WTC11 (cell line): ENCODE measurements around the gene PLIN4. TPM values are rescaled to one million over a fixed set of nuclear protein-coding genes. Genes with fewer than 3 reads are reported as not detected.

Source experiments
- ATAC-seq: fragments of 200-7000 bp; cut with Tn5 transposase; 2 replicates; pipeline ENCODE4 v1.10.0; 2021; ENCODE audit warnings: mild to moderate bottlenecking, moderate library complexity
- CTCF ChIA-PET: fragments of 300-600 bp; sonication (Branson Sonifier 250); formaldehyde crosslinking; loops from one replicate; lab custom pipeline; 2021; ENCODE audit warnings: antibody characterized with exemption; lab: Charles Lee
- POLR2A ChIA-PET: fragments of 350-600 bp; sonication (Branson Sonifier 250); formaldehyde crosslinking; loops from one replicate; lab custom pipeline; 2021; ENCODE audit warnings: antibody characterized with exemption; lab: Charles Lee
- DNase-seq: peaks from one replicate; pipeline ENCODE4 v3.0.0; 2021; ENCODE audit warnings: low spot score
- H3K27ac Mint-ChIP-seq: 2 replicates; pipeline ENCODE4 v1.8.0; 2021; ENCODE audit warnings: mixed read lengths
- H3K27me3 Mint-ChIP-seq: 2 replicates; pipeline ENCODE4 v1.8.0; 2021; ENCODE audit warnings: low read depth, mild to moderate bottlenecking, moderate library complexity, mixed read lengths
- H3K36me3 Mint-ChIP-seq: 2 replicates; pipeline ENCODE4 v1.8.0; 2021; ENCODE audit warnings: mixed read lengths
- H3K4me1 Mint-ChIP-seq: 2 replicates; pipeline ENCODE4 v1.8.0; 2022; ENCODE audit warnings: mixed read lengths
- H3K4me3 Mint-ChIP-seq: 2 replicates; pipeline ENCODE4 v1.8.0; 2021; ENCODE audit warnings: mild to moderate bottlenecking, moderate library complexity, mixed read lengths
- H3K9me3 Mint-ChIP-seq: 2 replicates; pipeline ENCODE4 v1.8.0; 2021; ENCODE audit warnings: mixed read lengths
- AFF4 ChIP-seq: sonication (generic); formaldehyde crosslinking; IDR thresholded peaks from 2 replicates; pipeline ENCODE4 v1.8.1; 2023; ENCODE audit warnings: mild to moderate bottlenecking, missing genetic modification reagents, borderline replicate concordance
- ATF6 ChIP-seq: sonication (generic); formaldehyde crosslinking; IDR thresholded peaks from 2 replicates; pipeline ENCODE4 v1.8.1; 2023; ENCODE audit warnings: mild to moderate bottlenecking, missing genetic modification reagents
- CDX4 ChIP-seq: fragments of 250-450 bp; sonication (Bioruptor Pico); IDR thresholded peaks from 2 replicates; pipeline ENCODE4 v1.9.0; 2021; ENCODE audit warnings: moderate library complexity, mild to moderate bottlenecking, inconsistent platforms, borderline replicate concordance
- CREB1 ChIP-seq: sonication (generic); formaldehyde crosslinking; IDR thresholded peaks from 2 replicates; pipeline ENCODE4 v1.8.0; 2023; ENCODE audit warnings: mild to moderate bottlenecking, missing genetic modification reagents
- CTCF ChIP-seq: fragments of 200-600 bp; IDR thresholded peaks from 2 replicates; pipeline ENCODE4 v1.8.0; 2022; ENCODE audit warnings: antibody characterized with exemption
- ELF4 ChIP-seq: sonication (generic); formaldehyde crosslinking; IDR thresholded peaks from 2 replicates; pipeline ENCODE4 v1.8.1; 2022; ENCODE audit warnings: low read depth, mild to moderate bottlenecking, moderate library complexity, missing genetic modification reagents
- FOXJ3 ChIP-seq: sonication (generic); formaldehyde crosslinking; IDR thresholded peaks from 2 replicates; pipeline ENCODE4 v1.9.0; 2021; ENCODE audit warnings: missing genetic modification reagents, mild to moderate bottlenecking, borderline replicate concordance
- FOXK1 ChIP-seq: sonication (generic); formaldehyde crosslinking; IDR thresholded peaks from 2 replicates; pipeline ENCODE4 v1.8.0; 2022; ENCODE audit warnings: mild to moderate bottlenecking, moderate library complexity, missing genetic modification reagents
- HMGXB4 ChIP-seq: sonication (generic); formaldehyde crosslinking; IDR thresholded peaks from 2 replicates; pipeline ENCODE4 v1.8.1; 2023; ENCODE audit warnings: mild to moderate bottlenecking, moderate library complexity, missing genetic modification reagents
- MXD4 ChIP-seq: fragments of 250-450 bp; sonication (Bioruptor Pico); IDR thresholded peaks from 2 replicates; pipeline ENCODE4 v1.8.0; 2021; ENCODE audit warnings: mild to moderate bottlenecking, moderate library complexity, borderline replicate concordance
- MYBL2 ChIP-seq: sonication (generic); formaldehyde crosslinking; IDR thresholded peaks from 2 replicates; pipeline ENCODE4 v1.8.1; 2023; ENCODE audit warnings: mild to moderate bottlenecking, moderate library complexity, missing genetic modification reagents
- NR1H2 ChIP-seq: sonication (generic); formaldehyde crosslinking; IDR thresholded peaks from 2 replicates; pipeline ENCODE4 v1.9.0; 2021; ENCODE audit warnings: mild to moderate bottlenecking, moderate library complexity, missing genetic modification reagents
- PRDM15 ChIP-seq: sonication (generic); formaldehyde crosslinking; IDR thresholded peaks from 2 replicates; pipeline ENCODE4 v1.8.0; 2022; ENCODE audit warnings: missing genetic modification reagents
- STAT6 ChIP-seq: sonication (generic); formaldehyde crosslinking; conservative IDR thresholded peaks from 2 replicates; pipeline ENCODE4 v1.8.1; 2023; ENCODE audit warnings: mild to moderate bottlenecking, low read depth, missing genetic modification reagents, moderate library complexity
- TCF7 ChIP-seq: sonication (generic); formaldehyde crosslinking; IDR thresholded peaks from 2 replicates; pipeline ENCODE4 v1.8.0; 2022; ENCODE audit warnings: mild to moderate bottlenecking, low read depth, missing genetic modification reagents, moderate library complexity
- TP53 ChIP-seq: sonication (generic); formaldehyde crosslinking; IDR thresholded peaks from 2 replicates; pipeline ENCODE4 v1.8.1; 2023; ENCODE audit warnings: mild to moderate bottlenecking, missing genetic modification reagents
- ZMAT4 ChIP-seq: fragments of 250-450 bp; sonication (Bioruptor Pico); IDR thresholded peaks from 2 replicates; pipeline ENCODE4 v1.9.0; 2021; ENCODE audit warnings: mild to moderate bottlenecking
- ZNF219 ChIP-seq: sonication (generic); formaldehyde crosslinking; IDR thresholded peaks from 2 replicates; pipeline ENCODE4 v1.8.0; 2023; ENCODE audit warnings: missing genetic modification reagents, mild to moderate bottlenecking, borderline replicate concordance
- total RNA-seq: library from RNA; stranded (reverse); gene quantifications from 3 replicates; pipeline ENCODE4 v1.2.3, GENCODE V29; 2021

PLIN4 gene
- total RNA-seq, 1 experiment from 2014 or later = 0.35 TPM

GRCh38 chr19:4510435-4511255, 7.6 kb downstream of the PLIN4 start:
- no peak for DNase-seq
- Mint-ChIP-seq H3K27me3 (peaks cover 82% of the 10 kb centered on the region), H3K4me1 (no peaks in the 10 kb centered on the region), H3K4me3 (no peak overlapping the region), H3K36me3 (peaks cover 6% of the 10 kb centered on the region; the same call in 1 of the 2 replicates), H3K9me3 (no peaks in the 10 kb centered on the region), H3K27ac (no peak overlapping the region)
- CTCF ChIA-PET = interaction anchor here (1.3 kb wide), 1 partner anchor 13 kb away, joined by 9 read pairs; no protein-coding TSS in a partner anchor
- peak; percentile 24 for ATAC-seq
- TF ChIP-seq CREB1 (no peak), ZMAT4 (CRISPR knock-in tag) (no peak), PRDM15 (CRISPR knock-in tag) (no peak), TCF7 (CRISPR knock-in tag) (no peak), STAT6 (CRISPR knock-in tag) (no peak), AFF4 (CRISPR knock-in tag) (no peak), ELF4 (CRISPR knock-in tag) (no peak), ATF6 (CRISPR knock-in tag) (no peak), TP53 (CRISPR knock-in tag) (no peak), NR1H2 (CRISPR knock-in tag) (no peak), CTCF (no peak), FOXJ3 (no peak), MYBL2 (CRISPR knock-in tag) (no peak), HMGXB4 (CRISPR knock-in tag) (no peak), FOXK1 (CRISPR knock-in tag) (no peak), CDX4 (CRISPR knock-in tag) (no peak), MXD4 (CRISPR knock-in tag) (no peak), ZNF219 (CRISPR knock-in tag) (no peak)
- TF ChIP-seq, all 79 proteins: peak for 0
- POLR2A ChIA-PET = interaction anchor here (0.6 kb wide), 1 partner anchor 448 kb away, joined by 3 read pairs; no protein-coding TSS in a partner anchor
